Forelimb muscle (tissue), 1 donor: ENCODE measurements around the gene ERC1. TPM values are rescaled to one million over a fixed set of nuclear protein-coding genes. Genes with fewer than 3 reads are reported as not detected.
"Not testable (repeated sequence)": the region's sequence is repeated elsewhere in the genome, so short reads cannot be mapped to it uniquely, and the experiment has no call there.

Experiments used
- DNase-seq: peaks from one replicate; pipeline ENCODE4 v3.0.0-alpha.2; 2013; ENCODE audit warnings: low read depth
- polyA plus RNA-seq: library from polyadenylated mRNA; unstranded; fragments of 120-200 nt; gene quantifications from one replicate; pipeline ENCODE4 v1.2.1, GENCODE V29; 2013; ENCODE audit not compliant: insufficient read length

The ERC1 gene
- polyA plus RNA-seq, 1 donor = 20.4 TPM

- peak; percentile 44 for DNase-seq
Observed at GRCh38 chr12:1318327-1319031, 327.5 kb downstream of the ERC1 start.

DNA sequence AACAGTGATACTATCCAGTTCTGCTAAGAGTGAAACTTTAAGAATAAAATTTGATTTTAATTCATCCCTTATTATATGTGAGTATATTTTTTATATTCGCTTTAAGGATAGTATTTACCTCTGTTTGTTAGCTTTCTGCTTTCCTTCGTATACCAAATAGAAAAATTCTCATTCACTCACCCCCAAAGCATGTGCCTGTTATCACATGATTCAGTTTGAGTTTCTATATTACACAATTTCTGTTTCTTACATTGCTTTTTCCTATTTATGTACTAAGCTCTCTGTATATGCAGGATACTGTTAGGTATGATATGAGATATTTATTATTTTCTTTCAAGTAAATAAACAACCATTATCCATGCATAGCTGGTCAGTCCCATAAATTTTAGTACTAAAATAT lies 328.2 kb downstream of the ERC1 start:
- DNase-seq = no peak

GRCh38 chr12:1320021-1320420 lies 329.0 kb downstream of the ERC1 start:
- no peak for DNase-seq

DNA sequence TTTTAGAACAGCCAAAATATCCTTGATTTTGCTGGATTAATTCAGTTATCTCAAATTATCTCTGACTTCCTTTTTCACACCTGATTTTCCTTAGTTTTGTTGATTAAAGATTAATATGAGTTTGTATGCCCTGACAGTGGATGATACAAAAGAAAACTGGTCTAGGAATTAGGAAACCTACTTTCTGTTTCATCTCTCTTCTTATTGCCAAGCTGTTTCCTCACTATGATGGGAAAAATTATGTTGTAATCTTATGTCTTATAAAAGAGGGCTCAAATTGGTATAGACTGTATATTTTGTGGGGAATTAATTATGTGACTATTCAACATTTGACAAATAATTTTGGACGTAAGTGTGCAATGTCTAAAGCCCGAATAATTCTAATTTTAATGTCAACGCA lies 331.8 kb downstream of the ERC1 start:
- no peak for DNase-seq

- DNase-seq = no peak
Observed at GRCh38 chr12:1324099-1324498, 333.1 kb downstream of the ERC1 start.

GRCh38 chr12:1324910-1325309 lies 333.9 kb downstream of the ERC1 start:
- no peak for DNase-seq

GRCh38 chr12:1325666-1326065 lies 334.6 kb downstream of the ERC1 start:
- DNase-seq = no peak

DNA sequence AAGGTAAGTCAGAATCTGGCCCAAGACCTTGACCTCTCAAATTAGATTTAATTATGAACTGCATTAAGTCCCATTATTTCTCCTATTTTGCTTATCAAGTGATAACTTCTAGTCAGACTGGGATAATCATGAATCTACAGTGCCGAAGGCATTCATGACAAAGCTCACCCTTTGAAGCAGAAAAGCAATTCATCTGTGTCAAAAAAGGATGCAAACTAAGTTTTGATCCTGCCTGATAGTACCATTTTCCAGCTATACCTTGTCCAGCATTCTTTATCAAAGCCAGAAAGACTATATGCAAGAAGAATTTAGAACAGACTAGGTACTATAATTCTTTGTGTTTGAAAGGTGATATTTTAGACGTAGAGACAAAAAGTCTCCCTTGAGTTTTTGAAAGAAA lies 335.2 kb downstream of the ERC1 start:
- DNase-seq = no peak

GRCh38 chr12:1328391-1328790 lies 337.4 kb downstream of the ERC1 start:
- DNase-seq = no peak

DNA sequence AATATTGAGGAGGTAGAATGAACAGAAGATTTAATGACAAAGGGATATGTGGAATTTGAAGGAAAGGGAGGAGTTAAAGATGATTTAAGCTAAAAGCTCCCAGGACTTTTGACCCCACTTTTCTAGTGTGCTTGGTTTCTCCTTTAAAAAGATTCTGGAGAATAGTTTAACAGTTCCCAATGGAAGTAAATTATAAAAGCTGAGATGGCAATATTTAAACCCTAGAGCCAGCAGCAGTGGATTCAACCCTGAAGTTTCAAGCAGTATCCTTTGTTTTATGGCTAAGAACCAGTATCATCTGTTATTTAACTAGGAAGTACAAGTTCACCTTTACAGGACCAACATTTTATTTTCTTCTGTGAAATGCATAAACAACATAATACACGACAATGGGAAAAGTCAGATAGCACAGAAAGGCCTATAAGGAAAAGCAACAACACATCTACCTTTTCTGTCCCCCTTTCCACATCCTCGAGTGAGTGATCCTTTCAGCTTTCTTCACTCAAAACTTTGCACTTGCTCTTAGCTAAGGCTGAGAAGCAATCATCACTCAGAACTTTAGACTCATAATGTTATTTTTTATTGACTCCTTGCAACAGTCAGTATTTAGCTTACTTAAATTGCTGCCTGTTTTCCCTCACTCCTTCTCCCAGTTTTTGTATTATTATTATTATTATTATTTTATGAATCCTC lies 338.9 kb downstream of the ERC1 start:
- no peak for DNase-seq

- DNase-seq = no peak
Observed at GRCh38 chr12:1330477-1330827, 339.4 kb downstream of the ERC1 start.

GRCh38 chr12:1332327-1332726 lies 341.3 kb downstream of the ERC1 start:
- DNase-seq = no peak

DNA sequence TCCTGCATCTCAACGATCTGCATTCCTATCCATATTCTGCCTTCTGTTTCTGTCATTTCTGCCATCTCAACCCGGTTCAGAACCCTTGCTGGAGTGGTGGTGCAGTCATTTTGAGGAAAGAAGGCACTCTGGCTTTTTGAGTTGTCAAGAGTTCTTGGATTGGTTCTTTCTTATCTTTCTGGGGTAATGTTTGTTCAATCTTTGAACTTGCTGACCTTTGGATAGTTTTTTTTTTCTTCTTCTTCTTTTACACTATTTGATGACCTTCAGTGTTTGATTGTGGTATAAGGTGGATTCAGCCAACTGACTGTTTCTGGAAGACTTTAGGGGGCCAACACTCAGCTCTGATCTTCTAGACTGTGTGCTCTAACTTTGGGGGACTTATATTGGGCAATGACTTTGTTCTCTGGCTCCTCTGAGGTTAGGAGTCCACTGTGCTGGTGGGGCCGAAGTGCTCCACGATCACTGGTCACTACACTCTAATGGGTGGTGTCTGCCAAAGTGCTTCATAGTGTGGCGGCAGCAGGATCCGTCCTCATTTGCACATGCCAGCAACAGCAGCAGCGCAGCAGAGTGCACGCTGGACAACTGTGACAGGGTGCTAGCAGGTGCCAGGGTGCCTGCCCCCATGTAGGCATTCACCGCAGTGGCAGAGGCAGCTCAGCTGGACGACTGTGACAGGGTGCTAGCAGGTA lies 347.6 kb downstream of the ERC1 start:
- no peak for DNase-seq

- DNase-seq = not testable (repeated sequence)
Observed at GRCh38 chr12:1339178-1339541, 348.1 kb downstream of the ERC1 start.

DNA sequence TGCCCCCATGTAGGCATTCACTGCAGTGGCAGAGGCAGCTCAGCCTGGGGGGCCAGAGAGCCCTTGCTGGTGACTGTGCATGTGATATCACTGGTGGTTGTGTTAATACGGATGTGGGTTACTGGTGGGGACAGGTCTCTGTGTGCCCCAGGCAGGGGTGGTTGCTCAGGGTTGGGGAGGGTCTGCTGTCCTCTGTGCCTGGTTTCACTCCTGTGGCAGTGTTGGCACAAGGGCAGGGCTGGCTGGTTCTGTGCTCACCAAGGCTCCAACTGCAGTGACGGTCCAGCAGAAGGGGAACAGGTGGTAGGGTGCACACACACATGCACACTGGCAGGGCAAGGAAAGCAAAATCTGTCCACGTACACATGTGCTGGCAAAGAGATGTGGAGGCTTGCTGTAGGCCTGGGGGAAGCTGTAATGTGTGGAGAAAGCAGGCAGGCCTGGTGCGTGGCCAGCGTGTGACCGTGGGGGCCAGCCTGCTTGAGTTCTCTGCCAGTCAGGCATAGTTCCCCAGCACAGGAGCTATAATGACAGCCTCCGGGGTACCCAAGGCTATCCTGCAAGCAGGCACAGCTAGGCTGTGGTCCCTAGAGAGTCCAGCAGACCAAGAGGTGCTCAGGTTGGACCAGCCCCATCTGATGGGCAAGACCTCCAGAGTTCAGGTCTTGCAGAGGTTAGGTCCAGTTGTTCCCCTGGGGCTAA lies 348.7 kb downstream of the ERC1 start:
- DNase-seq = no peak

DNA sequence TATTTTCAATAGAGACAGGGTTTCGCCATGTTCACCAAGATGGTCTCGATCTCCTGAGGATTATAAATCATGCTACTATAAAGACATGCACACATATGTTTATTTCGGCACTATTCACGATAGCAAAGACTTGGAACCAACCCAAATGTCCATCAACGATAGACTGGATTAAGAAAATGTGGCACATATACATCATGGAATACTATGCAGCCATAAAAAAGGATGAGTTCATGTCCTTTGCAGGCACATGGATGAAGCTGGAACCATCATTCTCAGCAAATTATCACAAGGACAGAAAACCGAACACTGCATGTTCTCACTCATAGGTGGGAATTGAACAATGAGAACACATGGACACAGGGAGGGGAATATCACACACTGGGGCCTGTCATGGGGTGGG lies 350.2 kb downstream of the ERC1 start:
- not testable (repeated sequence) for DNase-seq

DNA sequence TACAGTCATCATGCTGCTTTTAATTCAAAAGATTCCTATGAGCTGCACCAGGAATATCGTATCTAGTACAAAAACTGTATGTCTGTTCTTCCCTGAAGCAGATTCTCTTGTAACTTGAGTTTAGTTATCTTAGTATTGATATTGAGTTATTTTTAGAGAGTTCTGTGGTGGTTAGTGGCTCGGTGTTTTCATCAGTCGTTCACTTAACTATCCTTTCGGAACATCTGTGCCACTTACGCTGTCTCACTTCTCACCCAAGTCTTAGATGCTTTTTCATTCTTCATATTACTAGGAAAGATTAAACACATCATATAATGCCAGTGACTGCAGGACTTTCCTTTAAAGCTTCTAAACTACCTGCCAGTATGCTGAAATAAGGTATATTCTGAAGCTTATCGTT lies 352.4 kb downstream of the ERC1 start:
- DNase-seq = no peak

DNA sequence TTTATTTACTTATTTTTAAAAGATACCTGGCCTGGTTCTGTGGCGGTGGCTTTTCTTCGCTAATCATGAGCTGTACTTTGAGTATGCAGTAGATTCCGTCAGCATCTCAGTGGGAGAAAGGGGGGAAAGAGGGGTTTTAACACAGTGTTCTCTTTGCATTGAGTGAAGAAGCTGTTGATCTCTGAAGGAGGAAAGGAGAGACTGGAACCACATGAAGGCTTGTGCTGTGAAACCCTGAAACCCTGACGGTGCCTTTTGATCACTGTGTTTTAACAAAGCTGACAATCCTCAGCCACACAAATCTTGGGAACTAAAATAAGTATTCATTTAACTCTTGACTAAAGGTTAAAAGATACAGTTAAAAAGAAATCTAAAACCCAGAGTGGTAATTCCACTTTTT lies 353.2 kb downstream of the ERC1 start:
- DNase-seq = no peak

DNA sequence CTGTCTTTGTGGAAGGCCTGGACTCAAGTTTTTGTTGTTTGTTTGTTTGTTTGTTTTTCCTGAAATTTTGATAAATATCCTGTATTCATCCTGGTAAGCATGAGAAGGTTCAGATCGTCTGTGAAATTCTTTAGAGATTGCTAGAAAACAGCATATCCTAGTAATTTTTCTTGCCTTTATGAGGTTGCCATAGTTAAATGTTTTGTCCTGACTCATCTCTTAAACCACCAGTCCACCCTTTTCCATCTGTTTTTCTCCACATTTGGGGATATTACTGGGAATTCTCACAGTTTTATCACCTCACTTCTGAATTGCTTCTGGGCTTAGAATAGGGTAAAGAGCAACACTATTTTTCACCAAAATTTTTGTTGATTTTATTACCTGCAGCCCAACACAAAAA lies 355.1 kb downstream of the ERC1 start:
- no peak for DNase-seq

- no peak for DNase-seq
Observed at GRCh38 chr12:1347294-1347693, 356.3 kb downstream of the ERC1 start.

DNA sequence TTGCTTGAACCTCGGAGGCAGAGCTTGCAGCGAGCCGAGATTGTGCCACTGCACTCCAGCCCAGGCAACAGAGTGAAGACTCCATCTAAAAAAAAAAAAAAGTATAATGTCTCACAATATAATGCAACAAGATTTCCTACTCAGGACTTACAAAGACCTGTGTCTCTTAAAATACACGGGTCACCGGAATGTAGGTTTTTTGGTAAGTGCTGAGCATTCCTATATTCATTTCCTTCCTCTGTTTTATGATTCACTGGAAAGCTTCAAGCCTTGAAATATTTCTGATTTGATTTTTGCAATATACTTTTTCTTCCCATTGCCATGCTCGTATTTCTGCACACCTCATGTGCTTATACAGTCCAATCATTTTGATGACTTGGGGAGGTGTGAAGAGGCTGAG lies 357.6 kb downstream of the ERC1 start:
- no peak for DNase-seq
